Karpas-422 (cell line): ENCODE results near the gene CKAP2L. TPM values are rescaled to one million over a fixed set of nuclear protein-coding genes. Genes with fewer than 3 reads are reported as not detected.

ENCODE experiments used
- DNase-seq: peaks from one replicate; pipeline ENCODE4 v3.0.0-alpha.2; 2015
- H2AFZ ChIP-seq: fragments of 200-600 bp; sonication (generic); 2 replicates; pipeline ENCODE4 v1.6.1; 2014; ENCODE audit warnings: antibody characterized with exemption, low read length, mixed read lengths
- H3K27ac ChIP-seq: fragments of 200-600 bp; sonication (generic); 2 replicates; pipeline ENCODE4 v1.5.1; 2014; ENCODE audit warnings: mild to moderate bottlenecking, low read length, moderate library complexity
- H3K27me3 ChIP-seq: fragments of 200-600 bp; sonication (generic); 2 replicates; pipeline ENCODE4 v1.6.1; 2014; ENCODE audit warnings: low read length, mixed read lengths
- H3K36me3 ChIP-seq: fragments of 200-600 bp; sonication (generic); 2 replicates; pipeline ENCODE4 v1.6.1; 2014; ENCODE audit warnings: low read length, mixed read lengths; ENCODE audit not compliant: insufficient read depth
- H3K4me1 ChIP-seq: fragments of 200-600 bp; sonication (generic); 2 replicates; pipeline ENCODE4 v1.6.1; 2014; ENCODE audit warnings: mild to moderate bottlenecking, low read length, mixed read lengths
- H3K4me2 ChIP-seq: fragments of 200-600 bp; sonication (generic); 2 replicates; pipeline ENCODE4 v1.6.1; 2014; ENCODE audit warnings: low read length, low read depth, mild to moderate bottlenecking; ENCODE audit not compliant: poor library complexity, severe bottlenecking
- H3K4me3 ChIP-seq: fragments of 200-600 bp; sonication (generic); 2 replicates; pipeline ENCODE4 v1.5.1; 2014; ENCODE audit warnings: mild to moderate bottlenecking, antibody characterized with exemption, low read length, mixed read lengths
- H3K79me2 ChIP-seq: fragments of 200-600 bp; sonication (generic); 2 replicates; pipeline ENCODE4 v1.6.1; 2014; ENCODE audit warnings: mild to moderate bottlenecking, low read length, mixed read lengths
- H3K9ac ChIP-seq: fragments of 200-600 bp; sonication (generic); 2 replicates; pipeline ENCODE4 v1.6.0; 2014; ENCODE audit warnings: low read length
- H3K9me2 ChIP-seq: fragments of 200-600 bp; sonication (generic), shearing (Covaris generic); replicated peaks from 2 replicates; pipeline ENCODE4 v1.6.0; 2014; ENCODE audit warnings: mild to moderate bottlenecking, low read length, moderate library complexity; ENCODE audit not compliant: insufficient read depth
- H3K9me3 ChIP-seq: fragments of 300-700, 200-600 bp; sonication (generic); 2 replicates; pipeline ENCODE4 v1.6.1; 2014; ENCODE audit warnings: low read length, mixed read lengths
- H4K20me1 ChIP-seq: fragments of 200-600 bp; sonication (generic); 2 replicates; pipeline ENCODE4 v1.6.1; 2014; ENCODE audit warnings: mild to moderate bottlenecking, antibody characterized with exemption, low read length, low read depth; ENCODE audit not compliant: insufficient read depth
- total RNA-seq: library from RNA; depleted of rRNA; stranded (reverse); fragments of >200 nt; shearing (Covaris generic); gene quantifications from 2 replicates; pipeline ENCODE4 v1.2.3, GENCODE V29; 2014; ENCODE audit warnings: low replicate concordance; rRNA removed

The CKAP2L gene, protein sequence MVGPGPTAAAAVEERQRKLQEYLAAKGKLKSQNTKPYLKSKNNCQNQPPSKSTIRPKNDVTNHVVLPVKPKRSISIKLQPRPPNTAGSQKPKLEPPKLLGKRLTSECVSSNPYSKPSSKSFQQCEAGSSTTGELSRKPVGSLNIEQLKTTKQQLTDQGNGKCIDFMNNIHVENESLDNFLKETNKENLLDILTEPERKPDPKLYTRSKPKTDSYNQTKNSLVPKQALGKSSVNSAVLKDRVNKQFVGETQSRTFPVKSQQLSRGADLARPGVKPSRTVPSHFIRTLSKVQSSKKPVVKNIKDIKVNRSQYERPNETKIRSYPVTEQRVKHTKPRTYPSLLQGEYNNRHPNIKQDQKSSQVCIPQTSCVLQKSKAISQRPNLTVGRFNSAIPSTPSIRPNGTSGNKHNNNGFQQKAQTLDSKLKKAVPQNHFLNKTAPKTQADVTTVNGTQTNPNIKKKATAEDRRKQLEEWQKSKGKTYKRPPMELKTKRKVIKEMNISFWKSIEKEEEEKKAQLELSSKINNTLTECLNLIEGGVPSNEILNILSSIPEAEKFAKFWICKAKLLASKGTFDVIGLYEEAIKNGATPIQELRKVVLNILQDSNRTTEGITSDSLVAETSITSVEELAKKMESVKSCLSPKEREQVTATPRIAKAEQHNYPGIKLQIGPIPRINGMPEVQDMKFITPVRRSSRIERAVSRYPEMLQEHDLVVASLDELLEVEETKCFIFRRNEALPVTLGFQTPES
- total RNA-seq, result 8.9 and 17.0 TPM in 2 replicates

DNA sequence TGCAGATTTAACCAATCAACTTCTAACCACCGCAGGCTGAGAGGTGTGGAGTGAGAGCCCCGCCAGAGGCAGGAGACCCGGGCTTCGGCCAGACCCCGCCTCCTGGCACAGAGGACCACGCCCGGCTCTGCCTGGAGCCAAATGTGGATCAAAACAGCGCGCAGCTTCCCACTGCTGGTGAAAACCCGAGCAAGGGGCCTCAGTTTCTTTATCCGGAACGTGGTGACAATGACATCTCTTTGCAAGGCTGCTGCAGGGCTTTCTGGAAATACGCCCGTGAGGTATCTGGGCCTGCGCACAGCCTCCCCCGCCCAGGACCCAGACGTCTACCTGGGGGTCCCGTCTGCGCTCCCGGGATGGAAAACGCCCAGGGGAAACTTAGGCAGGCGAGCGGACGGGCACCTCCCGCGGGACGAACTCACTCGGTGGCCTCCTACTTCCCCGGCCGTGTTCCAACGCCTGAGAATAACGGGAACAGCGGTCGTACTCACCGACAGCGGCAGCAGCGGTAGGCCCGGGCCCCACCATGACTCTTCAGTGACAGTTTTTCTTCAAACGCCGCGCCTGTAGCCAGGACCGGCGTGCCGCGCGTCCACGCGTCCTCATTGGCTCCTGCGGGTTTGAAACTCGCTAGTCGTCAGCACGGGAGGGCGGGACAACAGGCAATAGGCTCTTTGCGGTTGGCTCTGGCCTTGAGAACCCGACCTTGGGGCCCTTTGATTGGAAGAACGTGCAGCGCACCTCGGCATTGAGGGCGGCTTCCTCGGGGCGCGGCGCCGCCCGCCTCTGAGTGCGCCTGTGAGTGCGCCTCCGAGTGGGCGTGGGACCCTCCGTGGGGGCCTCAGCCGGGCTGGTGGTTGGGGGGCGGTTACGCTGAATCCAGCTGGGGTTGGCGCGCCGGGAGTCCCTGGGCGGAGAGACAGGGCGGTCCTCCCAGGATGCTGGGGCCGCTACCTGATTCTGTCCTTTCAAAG is at the start of gene CKAP2L:
Gene CKAP2L (minus strand): TSS at position 539 of the 974 bp plus-strand sequence. CDS start 11 bp downstream, at position 528.
- Histone ChIP-seq H4K20me1 (no peaks in the 10 kb centered on the region), H3K27ac (peak within 1 kb of the TSS; percentile 76), H3K27me3 (no peaks in the 10 kb centered on the region), H3K36me3 (peaks cover 14% of the 10 kb centered on the region; the same call in 1 of the 2 replicates), H3K4me1 (peaks cover 26% of the 10 kb centered on the region), H3K79me2 (peaks cover 38% of the 10 kb centered on the region), H3K4me2 (peak within 1 kb of the TSS; percentile 77), H3K4me3 (peak within 1 kb of the TSS; percentile 80), H3K9ac (peak within 1 kb of the TSS; percentile 85), H2AFZ (peak within 1 kb of the TSS; percentile 77), H3K9me3 (no peaks in the 10 kb centered on the region), H3K9me2 (no peaks in the 10 kb centered on the region)
- peak; percentile 99 for DNase-seq

DNA sequence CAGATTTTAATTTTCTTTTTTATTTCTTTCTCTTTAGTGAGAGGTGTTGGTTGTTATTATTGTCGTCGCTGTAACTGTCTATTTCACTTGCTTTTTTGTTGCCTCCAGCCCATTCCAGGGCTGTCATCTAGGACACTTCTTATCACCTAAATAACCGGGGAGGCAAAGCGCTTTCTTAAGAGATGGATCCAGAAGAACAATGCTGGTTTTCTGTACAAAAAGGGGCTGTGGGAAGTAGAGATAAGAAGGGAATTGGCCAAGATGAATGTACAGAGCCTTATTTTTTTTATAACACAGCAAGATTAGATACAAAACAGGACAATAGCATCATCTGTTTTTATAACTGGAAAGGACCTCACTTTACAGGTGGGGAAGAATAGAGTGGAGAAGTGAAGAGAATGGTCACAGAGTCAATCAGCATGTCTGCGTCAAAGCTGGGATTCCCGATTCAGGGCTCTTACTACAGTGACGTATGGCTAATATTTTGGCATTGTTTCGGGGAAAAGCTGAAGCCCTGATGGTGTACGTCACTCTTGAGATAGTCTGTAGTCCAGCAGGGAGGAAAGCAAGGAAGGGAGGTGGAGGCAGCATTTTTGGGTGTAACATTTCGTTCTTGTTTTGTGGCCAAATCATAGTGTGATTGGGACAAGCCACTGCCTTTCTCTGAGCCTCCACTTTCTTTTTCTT is 49.0 kb upstream of the CKAP2L start:
- Histone ChIP-seq H3K9me3 (no peaks in the 10 kb centered on the region), H3K27me3 (no peaks in the 10 kb centered on the region), H3K9ac (no peak overlapping the region), H3K27ac (no peak overlapping the region), H3K4me3 (no peak overlapping the region), H3K9me2 (no peaks in the 10 kb centered on the region), H4K20me1 (no peaks in the 10 kb centered on the region), H3K36me3 (no peaks in the 10 kb centered on the region), H3K4me2 (no peak overlapping the region), H3K79me2 (no peaks in the 10 kb centered on the region), H2AFZ (no peak overlapping the region), H3K4me1 (no peaks in the 10 kb centered on the region)
- no peak for DNase-seq

DNA sequence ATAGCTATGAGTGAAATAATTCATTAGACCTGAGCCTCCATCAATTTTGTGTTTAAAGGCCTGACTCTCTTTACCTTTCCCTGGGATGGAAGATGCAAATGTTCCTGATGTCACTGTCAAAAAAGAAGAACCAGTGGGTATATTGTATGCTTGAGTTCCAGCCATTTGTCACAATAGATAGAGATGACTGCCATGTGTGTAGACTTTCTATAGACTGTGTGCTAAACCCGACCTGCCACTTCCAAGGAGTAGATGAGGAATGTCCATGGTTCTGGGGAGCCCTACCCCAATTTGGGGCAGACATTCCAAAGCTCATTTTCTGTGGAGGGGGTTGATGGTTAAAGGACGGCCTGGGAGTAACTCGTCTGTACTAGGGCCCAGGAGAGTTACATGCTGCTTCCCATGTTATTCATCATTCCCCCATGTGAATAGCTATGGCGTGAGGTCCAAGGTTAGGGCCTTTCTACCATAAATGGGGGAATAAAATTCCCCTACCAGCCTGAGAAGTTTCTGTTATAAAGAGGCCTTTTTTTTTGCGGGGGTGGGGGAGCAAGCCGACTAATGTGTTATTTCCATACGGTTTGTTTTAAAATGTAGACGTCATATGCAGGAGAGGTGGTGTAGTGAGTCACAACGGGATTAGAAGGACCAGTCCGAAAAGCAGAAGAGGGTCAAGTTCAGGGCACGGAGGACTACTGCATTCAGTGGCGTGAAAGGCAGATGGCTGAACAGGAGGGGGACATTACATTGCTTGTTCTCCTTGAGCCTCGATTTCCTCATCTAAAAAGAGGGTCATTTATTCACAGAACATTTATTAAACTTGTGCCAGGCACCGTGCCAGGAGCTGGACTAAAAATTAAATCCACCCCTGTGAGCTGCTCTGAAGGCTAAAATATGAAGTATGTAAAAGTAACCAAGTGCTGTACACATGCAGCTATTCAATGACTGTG is 48.2 kb upstream of the CKAP2L start:
- Histone ChIP-seq H3K4me1 (no peaks in the 10 kb centered on the region), H3K9ac (no peak overlapping the region), H3K9me3 (no peaks in the 10 kb centered on the region), H3K36me3 (no peaks in the 10 kb centered on the region), H3K4me3 (no peak overlapping the region), H2AFZ (no peak overlapping the region), H3K27me3 (no peaks in the 10 kb centered on the region), H3K79me2 (no peaks in the 10 kb centered on the region), H4K20me1 (no peaks in the 10 kb centered on the region), H3K9me2 (no peaks in the 10 kb centered on the region), H3K4me2 (no peak overlapping the region), H3K27ac (no peak overlapping the region)
- no peak for DNase-seq

DNA sequence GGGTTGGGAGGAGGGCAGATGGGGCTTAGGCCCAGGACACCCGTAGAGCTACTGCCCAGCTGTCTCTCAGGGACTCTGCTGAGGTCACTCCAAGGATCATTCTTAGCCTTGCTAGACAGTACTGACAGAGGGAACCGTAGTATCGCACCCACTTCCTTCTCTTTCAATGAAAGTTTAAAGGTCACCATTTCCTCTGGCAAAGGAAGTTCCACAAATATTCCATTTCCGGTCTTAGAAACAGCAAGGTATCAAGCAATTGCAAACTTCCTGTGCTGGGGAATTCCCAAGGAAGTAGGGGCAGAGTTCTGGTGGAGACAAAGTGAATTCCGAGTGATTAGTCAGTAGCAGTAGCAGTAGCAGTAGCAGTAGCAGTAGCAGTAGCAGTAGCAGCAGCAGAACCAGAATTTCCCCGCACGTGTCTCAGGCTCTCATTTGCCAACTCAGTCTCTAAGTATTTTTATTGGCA is 47.5 kb upstream of the CKAP2L start:
- Histone ChIP-seq H3K27me3 (no peaks in the 10 kb centered on the region), H2AFZ (no peak overlapping the region), H3K9me3 (no peaks in the 10 kb centered on the region), H3K4me3 (no peak overlapping the region), H3K27ac (no peak overlapping the region), H3K79me2 (no peaks in the 10 kb centered on the region), H3K4me2 (no peak overlapping the region), H3K9me2 (no peaks in the 10 kb centered on the region), H3K4me1 (no peaks in the 10 kb centered on the region), H3K9ac (no peak overlapping the region), H4K20me1 (no peaks in the 10 kb centered on the region), H3K36me3 (no peaks in the 10 kb centered on the region)
- DNase-seq, result no peak

DNA sequence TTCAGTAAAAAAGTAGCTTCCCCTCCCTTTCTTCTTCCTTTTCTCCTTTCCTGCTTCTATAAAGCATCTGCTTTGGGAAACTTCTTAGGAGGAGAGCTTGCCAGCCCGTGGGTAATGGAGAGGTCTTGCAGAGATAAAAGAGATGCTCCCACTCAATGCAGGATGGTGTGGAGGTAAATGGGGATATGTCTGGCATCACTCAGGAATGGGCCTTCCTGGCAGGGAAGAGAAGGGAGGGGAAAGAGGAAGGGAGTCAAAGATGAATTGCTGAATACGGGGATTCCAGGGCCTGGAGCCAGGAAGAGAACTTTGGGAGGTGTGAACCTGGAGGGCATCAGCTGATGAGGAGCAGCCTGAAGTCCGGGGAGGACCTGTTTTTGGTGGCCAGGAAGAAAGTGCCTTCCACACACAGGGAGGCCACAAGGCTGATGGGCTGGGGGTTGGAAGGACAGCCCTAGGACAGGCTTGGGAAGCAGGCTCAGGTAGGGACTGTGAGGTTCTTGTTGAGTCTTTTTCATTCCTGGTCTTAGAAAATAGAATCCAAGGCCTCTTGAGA is 46.9 kb upstream of the CKAP2L start:
- Histone ChIP-seq H4K20me1 (no peaks in the 10 kb centered on the region), H3K79me2 (no peaks in the 10 kb centered on the region), H3K9me3 (no peaks in the 10 kb centered on the region), H3K36me3 (no peaks in the 10 kb centered on the region), H3K27ac (no peak overlapping the region), H3K4me2 (no peak overlapping the region), H3K9ac (no peak overlapping the region), H3K4me1 (no peaks in the 10 kb centered on the region), H2AFZ (no peak overlapping the region), H3K9me2 (no peaks in the 10 kb centered on the region), H3K27me3 (no peaks in the 10 kb centered on the region), H3K4me3 (no peak overlapping the region)
- DNase-seq, result no peak

DNA sequence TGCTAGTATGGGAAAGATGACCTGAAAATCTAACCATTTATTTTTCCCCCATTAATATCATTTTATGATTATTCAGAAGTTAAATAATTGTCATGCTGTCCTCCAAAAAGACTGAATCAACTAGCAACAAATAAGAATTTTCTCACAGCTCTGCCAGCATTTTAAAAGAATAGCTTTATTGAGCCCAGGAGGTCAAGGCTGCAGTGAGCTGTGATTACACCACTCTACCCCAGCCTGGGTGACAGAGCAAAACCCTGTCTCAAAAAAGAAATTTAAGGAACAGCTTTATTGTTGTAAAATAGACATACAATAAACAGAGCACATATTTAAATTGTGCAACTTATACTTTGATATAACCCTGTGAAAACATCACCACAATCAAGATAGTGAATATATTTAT is 44.7 kb upstream of the CKAP2L start:
- H3K4me3 ChIP-seq, result no peak overlapping the region
- no peak for DNase-seq
- no peak overlapping the region for H3K9ac ChIP-seq
- H3K79me2 ChIP-seq, result no peaks in the 10 kb centered on the region
- H3K4me1 ChIP-seq, result no peaks in the 10 kb centered on the region
- H3K4me2 ChIP-seq, result no peak overlapping the region
- H3K27ac ChIP-seq, result no peak overlapping the region
- no peaks in the 10 kb centered on the region for H4K20me1 ChIP-seq
- no peaks in the 10 kb centered on the region for H3K27me3 ChIP-seq
- no peaks in the 10 kb centered on the region for H3K9me2 ChIP-seq
- no peaks in the 10 kb centered on the region for H3K9me3 ChIP-seq
- no peaks in the 10 kb centered on the region for H3K36me3 ChIP-seq
- no peak overlapping the region for H2AFZ ChIP-seq
